ENCODE data around the gene FLT4. TPM values are rescaled to one million over a fixed set of nuclear protein-coding genes. Genes with fewer than 3 reads are reported as not detected.

Gene FLT4
- total and polyA plus RNA-seq, 12 donors, result 3.3 to 80.1 (median 25.5) TPM

DNA sequence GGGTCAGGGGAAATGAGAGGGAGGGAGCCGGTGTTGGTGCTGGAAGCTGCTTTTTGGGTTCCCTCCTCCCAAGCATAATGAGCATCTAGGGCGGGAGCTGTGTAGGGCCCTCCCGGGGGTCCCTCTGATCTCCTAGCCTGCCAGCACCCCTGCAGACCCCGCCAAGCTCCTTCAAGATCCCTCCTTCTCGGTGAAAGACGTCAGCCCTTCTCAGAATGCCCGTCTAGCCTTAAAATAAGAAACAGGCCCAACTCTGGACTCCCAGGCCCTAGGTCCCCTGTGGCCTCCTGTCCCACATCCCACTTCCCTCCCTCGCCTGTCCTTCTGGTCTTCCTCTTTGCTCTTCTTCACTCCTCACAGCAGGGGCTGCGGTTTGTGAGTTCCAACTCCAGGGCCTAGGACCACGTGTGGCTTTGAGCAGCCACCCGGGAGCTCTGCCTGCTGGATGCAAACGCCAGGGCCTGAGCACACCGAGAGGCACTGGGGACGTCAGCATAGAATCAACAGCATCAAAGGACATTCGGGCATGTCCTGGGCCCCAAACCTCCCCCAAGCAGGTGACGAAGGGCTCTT, 49.3 kb downstream of the FLT4 start:
- H3K27ac ChIP-seq, result no peak overlapping the region
- no peak for TF ChIP-seq POLR2A (IDR thresholded peaks at IDR 0.05)
- TF ChIP-seq, protein P1, sequence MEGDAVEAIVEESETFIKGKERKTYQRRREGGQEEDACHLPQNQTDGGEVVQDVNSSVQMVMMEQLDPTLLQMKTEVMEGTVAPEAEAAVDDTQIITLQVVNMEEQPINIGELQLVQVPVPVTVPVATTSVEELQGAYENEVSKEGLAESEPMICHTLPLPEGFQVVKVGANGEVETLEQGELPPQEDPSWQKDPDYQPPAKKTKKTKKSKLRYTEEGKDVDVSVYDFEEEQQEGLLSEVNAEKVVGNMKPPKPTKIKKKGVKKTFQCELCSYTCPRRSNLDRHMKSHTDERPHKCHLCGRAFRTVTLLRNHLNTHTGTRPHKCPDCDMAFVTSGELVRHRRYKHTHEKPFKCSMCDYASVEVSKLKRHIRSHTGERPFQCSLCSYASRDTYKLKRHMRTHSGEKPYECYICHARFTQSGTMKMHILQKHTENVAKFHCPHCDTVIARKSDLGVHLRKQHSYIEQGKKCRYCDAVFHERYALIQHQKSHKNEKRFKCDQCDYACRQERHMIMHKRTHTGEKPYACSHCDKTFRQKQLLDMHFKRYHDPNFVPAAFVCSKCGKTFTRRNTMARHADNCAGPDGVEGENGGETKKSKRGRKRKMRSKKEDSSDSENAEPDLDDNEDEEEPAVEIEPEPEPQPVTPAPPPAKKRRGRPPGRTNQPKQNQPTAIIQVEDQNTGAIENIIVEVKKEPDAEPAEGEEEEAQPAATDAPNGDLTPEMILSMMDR (IDR thresholded peaks at IDR 0.05), result no peak
- H3K4me3 ChIP-seq, result no peak overlapping the region
- no peaks in the 10 kb centered on the region for H3K36me3 ChIP-seq (replicated peaks in 1 of 2)
- H3K4me1 ChIP-seq (replicated peaks in 1 of 2), result no peaks in the 10 kb centered on the region
- no peaks in the 10 kb centered on the region for H3K9me3 ChIP-seq (replicated peaks in 1 of 3)
- WGBS, 4 donors, result 72 to 77% (median 75%) methylated on average over 16 of the region's 16 CpGs
- peak in 1 of 7 donors; percentile 4 for DNase-seq
- no peaks in the 10 kb centered on the region for H3K27me3 ChIP-seq
- intact Hi-C loops (cut with DNase I), result loop anchor here in 1 of 2 donors (10.0 kb wide), 2 partner anchors 115 to 305 kb away; partner anchors contain the start of gene MAPK9

DNA sequence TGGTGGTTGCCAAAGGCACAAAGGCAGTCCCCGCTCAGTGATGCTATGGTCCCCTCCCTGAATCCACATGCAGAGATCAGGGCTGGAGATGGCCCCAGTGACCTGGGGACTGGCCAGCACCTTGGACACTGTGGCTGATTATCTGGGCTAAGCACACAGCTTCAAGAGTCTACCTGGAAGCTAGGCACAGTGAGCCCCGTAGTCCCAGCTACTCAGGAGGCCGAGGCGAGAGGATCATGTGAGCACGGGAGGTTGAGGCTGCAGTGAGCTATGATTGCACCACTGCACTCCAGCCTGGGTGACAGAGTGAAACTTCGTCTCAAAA, 49.8 kb downstream of the FLT4 start:
- H3K27me3 ChIP-seq, result no peaks in the 10 kb centered on the region
- 88 to 91% (median 89%) methylated on average over 4 to 6 of the region's 6 CpGs for WGBS, 4 donors
- no peaks in the 10 kb centered on the region for H3K36me3 ChIP-seq (replicated peaks in 1 of 2)
- no peak overlapping the region for H3K27ac ChIP-seq
- no peak overlapping the region for H3K4me3 ChIP-seq
- H3K9me3 ChIP-seq (replicated peaks in 1 of 3), result no peaks in the 10 kb centered on the region
- DNase-seq, result no peak
- intact Hi-C loops (cut with DNase I), result loop anchor here in 1 of 2 donors (10.0 kb wide), 1 partner anchor 115 kb away; no protein-coding TSS in a partner anchor
- H3K4me1 ChIP-seq (replicated peaks in 1 of 2), result no peaks in the 10 kb centered on the region
- no peak for TF ChIP-seq POLR2A (IDR thresholded peaks at IDR 0.05)
- TF ChIP-seq, protein P1 (IDR thresholded peaks at IDR 0.05), result no peak

DNA sequence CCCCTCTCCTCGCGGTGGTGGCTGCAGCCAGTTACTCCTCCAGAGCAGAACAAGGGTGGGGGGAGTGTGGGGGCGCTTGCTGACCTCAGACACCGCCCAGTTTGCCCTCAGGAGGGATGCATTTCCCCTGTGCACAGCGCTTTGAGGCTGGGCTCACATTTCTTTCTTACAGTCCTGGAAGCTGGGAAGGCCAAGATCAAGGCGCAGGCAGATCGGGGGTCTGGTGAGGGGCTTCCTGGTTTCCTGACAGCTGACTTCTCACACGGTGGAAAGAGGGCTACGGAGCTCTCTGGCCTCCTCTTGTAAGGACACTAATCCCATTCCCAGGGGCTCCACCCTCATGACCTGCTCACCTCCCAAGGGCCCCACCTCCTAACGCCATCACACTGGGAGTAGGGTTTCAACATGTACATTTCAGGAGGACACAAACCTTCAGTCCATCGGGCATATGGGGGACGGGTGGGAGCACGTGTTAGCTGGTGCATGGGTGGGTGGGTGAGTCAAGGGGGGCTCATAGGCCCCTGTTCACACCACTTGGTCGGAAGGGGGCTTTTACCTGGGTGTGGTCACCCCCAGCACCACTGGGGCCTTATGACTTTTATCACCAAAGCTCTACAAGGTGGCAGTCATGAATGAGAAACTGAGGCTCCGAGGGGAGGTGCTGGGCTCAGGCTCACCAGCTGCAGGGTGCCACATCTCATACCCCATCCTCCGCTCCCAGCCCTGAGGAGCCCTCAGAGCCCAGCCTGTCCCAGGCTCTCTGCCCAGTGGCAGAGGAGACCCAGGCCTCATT, 50.4 kb downstream of the FLT4 start:
- 84 to 90% (median 88%) methylated on average over 9 to 16 of the region's 16 CpGs for WGBS, 4 donors
- Histone ChIP-seq H3K4me1 (replicated peaks in 1 of 2) (no peaks in the 10 kb centered on the region), H3K9me3 (replicated peaks in 1 of 3) (no peaks in the 10 kb centered on the region), H3K4me3 (no peak overlapping the region), H3K36me3 (replicated peaks in 1 of 2) (no peaks in the 10 kb centered on the region), H3K27ac (no peak overlapping the region), H3K27me3 (no peaks in the 10 kb centered on the region)
- DNase-seq, result peak in 3 of 7 donors; percentile 5 to 42 (median 10)
- intact Hi-C loops (cut with DNase I), result loop anchor here in 1 of 2 donors (10.0 kb wide), 1 partner anchor 114 kb away; no protein-coding TSS in a partner anchor
- TF ChIP-seq, protein P1 (IDR thresholded peaks at IDR 0.05), result no peak
- no peak for TF ChIP-seq POLR2A (IDR thresholded peaks at IDR 0.05)

DNA sequence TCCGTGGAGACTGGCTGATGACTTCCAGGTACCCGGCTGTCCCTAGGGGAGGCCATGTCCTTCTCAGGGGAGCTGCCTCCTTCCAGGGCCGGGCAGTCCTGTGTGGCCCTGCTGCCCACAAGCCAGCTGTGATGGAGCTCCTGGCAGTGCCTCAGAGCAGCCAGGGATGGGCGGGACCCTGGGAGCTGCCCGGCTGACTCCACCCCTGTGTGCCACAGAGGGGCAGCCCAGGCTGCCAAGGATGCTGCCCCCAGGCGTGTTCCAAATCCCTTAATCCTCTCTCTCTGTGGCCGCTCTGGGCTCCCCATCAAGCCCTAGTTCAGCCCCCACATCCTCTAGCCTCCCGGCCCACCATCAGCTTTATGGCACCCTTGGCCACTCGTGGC, 51.1 kb downstream of the FLT4 start:
- WGBS, 4 donors, result 72 to 88% (median 85%) methylated on average over 5 to 9 of the region's 9 CpGs
- DNase-seq, result peak in 2 of 7 donors; percentile 11 to 23
- TF ChIP-seq, protein P1 (IDR thresholded peaks at IDR 0.05), result no peak
- no peak for TF ChIP-seq POLR2A (IDR thresholded peaks at IDR 0.05)

More for the DNA sequence above, 51.1 kb downstream of the FLT4 start:
- Histone ChIP-seq H3K4me1 (replicated peaks in 1 of 2) (no peaks in the 10 kb centered on the region), H3K27me3 (peaks cover 6% of the 10 kb centered on the region), H3K36me3 (replicated peaks in 1 of 2) (no peaks in the 10 kb centered on the region), H3K4me3 (no peak overlapping the region), H3K27ac (no peak overlapping the region), H3K9me3 (replicated peaks in 1 of 3) (no peaks in the 10 kb centered on the region)
- intact Hi-C loops (cut with DNase I), result loop anchor here in 1 of 2 donors (10.0 kb wide), 1 partner anchor 114 kb away; no protein-coding TSS in a partner anchor
